Measurements from ENCODE around the gene POU2F1. TPM values are rescaled to one million over a fixed set of nuclear protein-coding genes. Genes with fewer than 3 reads are reported as not detected.
A peak's percentile ranks its signal among the peaks of the same experiment; 100 is the strongest.
"Not testable (repeated sequence)": the region's sequence is repeated elsewhere in the genome, so short reads cannot be mapped to it uniquely, and the experiment has no call there.

POU2F1 gene
- total and polyA plus RNA-seq, 7 experiments from 2014 or later: 9.1 to 36.6 (median 22.8) TPM

DNA sequence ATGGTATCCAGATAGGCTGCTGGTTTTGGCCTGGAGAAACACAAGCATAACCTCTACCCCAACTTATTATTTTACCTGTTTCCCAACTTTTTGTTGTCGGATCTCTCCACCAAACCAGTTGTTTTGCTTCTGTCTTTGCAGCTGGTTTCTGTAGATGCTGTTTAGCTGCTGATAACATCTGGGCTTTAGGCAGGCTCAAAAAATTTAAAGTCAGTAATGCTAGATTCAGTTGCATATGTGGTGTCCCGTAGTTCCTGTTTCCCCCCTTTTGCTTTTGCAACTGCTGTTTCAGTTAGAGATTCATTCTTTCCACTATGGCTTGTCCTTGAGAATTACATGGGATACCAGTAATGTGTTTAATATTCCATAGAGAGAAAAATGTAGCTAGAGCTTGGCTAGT, 98.5 kb downstream of the POU2F1 start:
- Mint-ChIP-seq H3K9me3 (peaks cover 14 to 100% (median 67%) of the 10 kb centered on the region in 11 donors), H3K36me3 (peaks cover 35 to 96% (median 82%) of the 10 kb centered on the region in 5 donors)
- H3K27ac Mint-ChIP-seq; CTCF ChIA-PET; H3K27me3 Mint-ChIP-seq; ATAC-seq; H3K4me3 ChIP-seq (ENCODE audit: low read length); H3K27me3 ChIP-seq (ENCODE audit: control insufficient read depth in 2 of 2, insufficient read depth in 2 of 2, low read length in 2 of 2); H3K27ac ChIP-seq (ENCODE audit: low read depth, low read length); H3K4me1 ChIP-seq (ENCODE audit: control insufficient read depth in 2 of 2, insufficient read depth in 2 of 2, low read length in 2 of 2); DNase-seq; intact Hi-C loops (cut with micrococcal nuclease); H3K4me1 Mint-ChIP-seq; H3K4me3 Mint-ChIP-seq; POLR2A ChIA-PET: not testable (repeated sequence)
- Histone ChIP-seq H3K36me3 (ENCODE audit: control insufficient read depth in 2 of 3, insufficient read depth in 3 of 3, low read length in 3 of 3) (peaks cover 0 to 17% (median 0%) of the 10 kb centered on the region in 3 experiments), H3K9me3 (ENCODE audit: control insufficient read depth in 2 of 3, low read length in 3 of 3) (peaks cover 10 to 46% (median 13%) of the 10 kb centered on the region in 3 experiments)

DNA sequence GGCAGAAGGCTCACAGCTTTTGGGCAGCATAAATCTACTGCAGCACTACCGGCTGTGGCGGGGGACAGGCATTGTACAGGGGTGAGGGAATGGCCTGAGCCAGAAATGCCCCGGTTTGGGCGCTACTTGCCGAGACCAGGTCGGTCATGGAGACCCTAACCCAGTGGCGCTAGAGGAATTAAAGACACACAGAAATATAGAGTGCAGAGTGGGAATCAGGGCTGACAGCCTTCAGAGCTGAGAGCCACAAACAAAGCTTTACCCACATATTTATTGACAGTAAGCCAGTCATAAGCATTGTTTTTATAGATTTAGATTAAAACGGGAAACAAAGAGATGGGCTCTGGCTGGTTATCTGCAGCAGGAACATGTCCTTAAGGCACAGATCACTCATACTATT, 101.8 kb downstream of the POU2F1 start:
- Histone ChIP-seq H3K4me3 (ENCODE audit: low read length) (no peak overlapping the region), H3K27me3 (ENCODE audit: control insufficient read depth in 2 of 2, insufficient read depth in 2 of 2, low read length in 2 of 2) (no peaks in the 10 kb centered on the region), H3K36me3 (ENCODE audit: control insufficient read depth in 2 of 3, insufficient read depth in 3 of 3, low read length in 3 of 3) (peaks cover 0 to 21% (median 0%) of the 10 kb centered on the region in 3 experiments), H3K4me1 (ENCODE audit: control insufficient read depth in 2 of 2, insufficient read depth in 2 of 2, low read length in 2 of 2) (no peaks in the 10 kb centered on the region), H3K27ac (ENCODE audit: low read depth, low read length) (no peak overlapping the region), H3K9me3 (ENCODE audit: control insufficient read depth in 2 of 3, low read length in 3 of 3) (peaks cover 10 to 44% (median 13%) of the 10 kb centered on the region in 3 experiments)
- CTCF ChIA-PET: no interaction called here
- DNase-seq (no peak), ATAC-seq (no peak)
- peaks cover 32 to 97% (median 88%) of the 10 kb centered on the region in 5 donors for H3K36me3 Mint-ChIP-seq
- intact Hi-C loops (cut with micrococcal nuclease): no loop called here
- no peaks in the 10 kb centered on the region for H3K27me3 Mint-ChIP-seq
- H3K4me1 Mint-ChIP-seq: peaks cover 0 to 10% (median 2%) of the 10 kb centered on the region in 7 donors
- H3K27ac Mint-ChIP-seq: no peak overlapping the region
- H3K9me3 Mint-ChIP-seq: peaks cover 10 to 89% (median 64%) of the 10 kb centered on the region in 11 donors
- no peak overlapping the region for H3K4me3 Mint-ChIP-seq
- POLR2A ChIA-PET: no interaction called here

DNA sequence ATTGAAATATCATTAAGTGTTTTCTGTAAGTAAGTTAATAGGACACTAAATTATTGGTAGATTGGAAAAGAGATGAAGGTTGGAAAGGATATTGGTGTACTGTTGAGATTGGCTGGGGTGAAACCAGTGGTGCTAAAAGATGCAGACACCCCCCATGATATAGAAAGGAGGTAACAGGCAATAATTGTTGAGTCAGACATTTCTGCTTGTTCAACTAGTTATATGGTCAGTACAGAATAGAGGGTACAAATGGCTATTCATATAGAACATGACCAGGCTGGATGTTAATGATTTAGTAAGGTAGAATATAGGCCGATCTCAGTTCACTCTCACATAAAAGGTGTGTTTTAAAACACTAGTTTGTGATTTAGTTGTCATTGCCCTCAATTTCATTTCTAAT, 104.5 kb downstream of the POU2F1 start:
- POLR2A ChIA-PET: no interaction called here

DNA sequence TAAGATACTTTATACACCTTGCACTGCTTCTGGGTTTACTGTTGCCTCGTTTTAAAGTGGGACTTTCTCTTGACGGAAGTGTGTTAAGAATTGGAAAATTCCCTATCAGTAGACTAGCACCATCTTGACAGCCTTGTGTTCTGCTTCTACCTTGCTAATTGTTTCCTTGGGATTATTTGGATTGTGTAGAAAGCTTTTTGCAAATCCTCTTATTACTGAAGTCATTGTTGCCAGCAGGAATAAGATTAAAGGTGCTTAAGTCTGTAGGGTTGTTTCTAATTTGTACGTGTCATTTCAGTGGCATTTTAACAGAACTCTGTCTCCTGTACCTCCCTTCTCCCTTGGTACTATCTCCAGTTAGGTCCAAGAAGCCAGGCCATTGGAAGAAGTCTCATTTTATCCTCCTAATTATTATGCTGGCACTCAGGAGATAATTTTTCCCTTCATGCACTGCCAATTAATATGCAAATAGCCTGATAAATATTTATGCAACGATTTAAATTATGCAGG, 107.7 kb downstream of the POU2F1 start:
- no peak overlapping the region for H3K4me3 ChIP-seq (ENCODE audit: low read length)
- CTCF ChIA-PET: no interaction called here
- Mint-ChIP-seq H3K4me1 (peaks cover 17 to 38% (median 24%) of the 10 kb centered on the region in 7 donors), H3K27me3 (no peaks in the 10 kb centered on the region), H3K4me3 (no peak overlapping the region), H3K9me3 (peaks cover 0 to 31% (median 14%) of the 10 kb centered on the region in 11 donors), H3K27ac (no peak overlapping the region), H3K36me3 (peaks cover 8 to 65% (median 54%) of the 10 kb centered on the region in 5 donors)
- no peak for ATAC-seq
- intact Hi-C loops (cut with micrococcal nuclease): no loop called here
- peaks cover 0 to 10% (median 0%) of the 10 kb centered on the region in 3 experiments for H3K36me3 ChIP-seq (ENCODE audit: control insufficient read depth in 2 of 3, insufficient read depth in 3 of 3, low read length in 3 of 3)
- DNase-seq: no peak
- no peaks in the 10 kb centered on the region for H3K27me3 ChIP-seq (ENCODE audit: control insufficient read depth in 2 of 2, insufficient read depth in 2 of 2, low read length in 2 of 2)
- H3K27ac ChIP-seq (ENCODE audit: low read depth, low read length): no peak overlapping the region
- POLR2A ChIA-PET: no interaction called here
- H3K4me1 ChIP-seq (ENCODE audit: control insufficient read depth in 2 of 2, insufficient read depth in 2 of 2, low read length in 2 of 2): no peaks in the 10 kb centered on the region
- peaks cover under 1 to 14% (median 2%) of the 10 kb centered on the region in 3 experiments for H3K9me3 ChIP-seq (ENCODE audit: control insufficient read depth in 2 of 3, low read length in 3 of 3)

More for the DNA sequence above, 104.5 kb downstream of the POU2F1 start:
- no peak overlapping the region for H3K27ac Mint-ChIP-seq
- intact Hi-C loops (cut with micrococcal nuclease): no loop called here
- Histone ChIP-seq H3K9me3 (ENCODE audit: control insufficient read depth in 2 of 3, low read length in 3 of 3) (peaks cover 10 to 40% (median 13%) of the 10 kb centered on the region in 3 experiments), H3K36me3 (ENCODE audit: control insufficient read depth in 2 of 3, insufficient read depth in 3 of 3, low read length in 3 of 3) (peaks cover 0 to 12% (median 0%) of the 10 kb centered on the region in 3 experiments), H3K4me1 (ENCODE audit: control insufficient read depth in 2 of 2, insufficient read depth in 2 of 2, low read length in 2 of 2) (no peaks in the 10 kb centered on the region), H3K27ac (ENCODE audit: low read depth, low read length) (no peak overlapping the region), H3K27me3 (ENCODE audit: control insufficient read depth in 2 of 2, insufficient read depth in 2 of 2, low read length in 2 of 2) (no peaks in the 10 kb centered on the region), H3K4me3 (ENCODE audit: low read length) (no peak overlapping the region)
- no peaks in the 10 kb centered on the region for H3K27me3 Mint-ChIP-seq
- peaks cover 18 to 74% (median 64%) of the 10 kb centered on the region in 5 donors for H3K36me3 Mint-ChIP-seq
- peaks cover 6 to 63% (median 38%) of the 10 kb centered on the region in 11 donors for H3K9me3 Mint-ChIP-seq
- peaks cover 0 to 28% (median 15%) of the 10 kb centered on the region in 7 donors for H3K4me1 Mint-ChIP-seq
- ATAC-seq: no peak
- H3K4me3 Mint-ChIP-seq: no peak overlapping the region
- DNase-seq: no peak
- CTCF ChIA-PET: interaction anchor here (1.6 kb wide), 1 partner anchor 18 kb away, joined by 3 read pairs; no protein-coding TSS in a partner anchor

DNA sequence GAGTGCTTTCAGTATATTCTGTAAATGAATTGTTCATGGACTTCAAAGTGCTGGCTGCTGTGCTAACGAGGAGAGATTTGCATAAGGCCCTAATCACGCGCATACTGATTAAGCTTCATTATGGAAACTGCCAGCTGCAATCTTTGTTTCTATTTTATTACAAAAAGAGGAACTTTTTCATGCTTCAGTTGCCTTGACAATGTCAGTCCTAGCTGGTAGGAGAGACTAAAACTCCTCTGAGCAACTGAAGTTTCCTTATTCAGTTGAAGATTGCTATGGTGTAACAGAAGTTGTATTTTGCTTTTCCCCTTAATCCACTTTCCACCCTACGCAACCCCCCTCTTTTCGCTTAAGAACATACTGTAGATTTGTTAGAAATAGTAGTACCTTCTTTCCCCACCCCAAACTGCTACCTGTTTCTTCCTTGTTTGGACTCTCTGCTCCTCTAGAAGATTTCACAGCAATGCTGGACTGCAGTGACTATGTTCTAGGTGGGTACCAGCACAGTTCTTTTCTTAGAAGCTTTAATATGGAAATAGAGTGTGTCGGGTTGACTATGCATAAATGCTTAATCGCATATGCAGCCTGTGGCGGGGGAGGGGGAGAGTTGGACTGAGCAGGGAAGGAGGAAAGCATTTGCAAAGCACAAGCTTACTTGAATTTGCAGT, 108.3 kb downstream of the POU2F1 start:
- no peak overlapping the region for H3K27ac Mint-ChIP-seq
- POLR2A ChIA-PET: no interaction called here

DNA sequence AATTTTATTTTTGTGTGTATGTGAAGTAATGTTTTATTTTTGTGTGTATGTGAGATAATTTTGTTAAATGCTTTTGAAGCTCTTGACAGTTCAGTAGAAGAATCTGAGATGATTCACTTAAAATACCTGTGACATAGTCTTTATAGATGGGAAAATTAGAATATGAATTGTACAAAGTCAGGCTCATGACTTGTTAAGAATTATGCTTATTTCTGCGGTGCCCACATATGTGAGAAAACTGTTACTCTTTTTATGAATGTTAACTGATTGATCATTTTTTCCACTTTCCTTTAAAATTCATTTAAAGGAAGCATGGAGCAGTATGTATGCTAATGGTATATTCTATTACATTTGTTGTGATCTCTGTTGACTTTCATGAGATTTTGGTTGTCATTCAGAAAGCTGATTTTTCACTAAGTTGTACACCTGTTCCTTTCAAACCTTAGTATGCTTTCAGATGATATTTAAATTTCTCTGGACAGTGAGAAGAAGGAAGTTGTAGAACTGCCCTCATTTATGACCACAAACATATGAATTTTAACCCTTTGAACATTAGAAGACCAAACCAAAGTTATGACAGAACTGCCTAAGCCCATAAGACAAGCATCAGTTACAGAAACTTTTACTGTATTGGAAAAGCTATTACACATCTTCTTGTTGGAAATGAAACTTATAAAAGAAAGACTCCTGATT, 110.1 kb downstream of the POU2F1 start:
- ChIA-PET CTCF (interaction anchor here (0.6 kb wide), 1 partner anchor 110 kb away, joined by 3 read pairs; no protein-coding TSS in a partner anchor), POLR2A (interaction anchor here (0.8 kb wide), 1 partner anchor 41 kb away, joined by 3 read pairs; no protein-coding TSS in a partner anchor)
- Mint-ChIP-seq H3K9me3 (peaks cover 0 to 15% (median 5%) of the 10 kb centered on the region in 11 donors), H3K36me3 (peaks cover 10 to 56% (median 46%) of the 10 kb centered on the region in 5 donors), H3K27me3 (no peaks in the 10 kb centered on the region), H3K4me1 (peaks cover 21 to 38% (median 23%) of the 10 kb centered on the region in 7 donors), H3K27ac (no peak overlapping the region), H3K4me3 (no peak overlapping the region)
- ATAC-seq (no peak), DNase-seq (no peak)
- Histone ChIP-seq H3K27me3 (ENCODE audit: control insufficient read depth in 2 of 2, insufficient read depth in 2 of 2, low read length in 2 of 2) (no peaks in the 10 kb centered on the region), H3K9me3 (ENCODE audit: control insufficient read depth in 2 of 3, low read length in 3 of 3) (no peaks in the 10 kb centered on the region), H3K27ac (ENCODE audit: low read depth, low read length) (no peak overlapping the region), H3K4me3 (ENCODE audit: low read length) (no peak overlapping the region), H3K4me1 (ENCODE audit: control insufficient read depth in 2 of 2, insufficient read depth in 2 of 2, low read length in 2 of 2) (no peaks in the 10 kb centered on the region), H3K36me3 (ENCODE audit: control insufficient read depth in 2 of 3, insufficient read depth in 3 of 3, low read length in 3 of 3) (peaks cover 0 to 4% (median 0%) of the 10 kb centered on the region in 3 experiments)
- intact Hi-C loops (cut with micrococcal nuclease): no loop called here

More for the DNA sequence above, 108.3 kb downstream of the POU2F1 start:
- no peaks in the 10 kb centered on the region for H3K27me3 Mint-ChIP-seq
- H3K36me3 Mint-ChIP-seq: peaks cover 8 to 64% (median 52%) of the 10 kb centered on the region in 5 donors
- ATAC-seq (peak; percentile 48), DNase-seq (no peak)
- Histone ChIP-seq H3K4me1 (ENCODE audit: control insufficient read depth in 2 of 2, insufficient read depth in 2 of 2, low read length in 2 of 2) (no peaks in the 10 kb centered on the region), H3K27ac (ENCODE audit: low read depth, low read length) (no peak overlapping the region), H3K9me3 (ENCODE audit: control insufficient read depth in 2 of 3, low read length in 3 of 3) (peaks cover 0 to 9% (median 0%) of the 10 kb centered on the region in 3 experiments), H3K27me3 (ENCODE audit: control insufficient read depth in 2 of 2, insufficient read depth in 2 of 2, low read length in 2 of 2) (no peaks in the 10 kb centered on the region), H3K36me3 (ENCODE audit: control insufficient read depth in 2 of 3, insufficient read depth in 3 of 3, low read length in 3 of 3) (peaks cover 0 to 9% (median 0%) of the 10 kb centered on the region in 3 experiments), H3K4me3 (ENCODE audit: low read length) (no peak overlapping the region)
- CTCF ChIA-PET: interaction anchor here (0.6 kb wide), 1 partner anchor 25 kb away, joined by 3 read pairs; no protein-coding TSS in a partner anchor
- peaks cover 0 to 25% (median 10%) of the 10 kb centered on the region in 11 donors for H3K9me3 Mint-ChIP-seq
- intact Hi-C loops (cut with micrococcal nuclease): no loop called here
- peaks cover 21 to 38% (median 24%) of the 10 kb centered on the region in 7 donors for H3K4me1 Mint-ChIP-seq
- H3K4me3 Mint-ChIP-seq: peak overlapping the region in 1 of 10 donors; percentile 1

Data from naive thymus-derived CD4-positive, alpha-beta T cell (primary cell).